DND-41 (cell line): ENCODE results near the gene GPATCH2.

Experiments used
- ATAC-seq: fragments of 200-7000 bp; cut with Tn5 transposase; 3 replicates; pipeline ENCODE4 v1.9.1; 2021; ENCODE audit warnings: low read depth; ENCODE audit not compliant: insufficient read depth
- DNase-seq: peaks from one replicate; pipeline ENCODE4 v3.0.0-alpha.2; 2020
- H2AFZ ChIP-seq: 2 replicates; pipeline ENCODE4 v1.6.0; 2012; ENCODE audit warnings: low read depth, low read length
- H3K27ac ChIP-seq: 2 replicates; pipeline ENCODE4 v1.5.1; 2012; ENCODE audit warnings: low read length, inconsistent platforms
- H3K27me3 ChIP-seq: fragments of 200-600 bp; sonication (generic); 2 replicates; pipeline ENCODE4 v1.6.0; 2012; ENCODE audit warnings: low read length, mild to moderate bottlenecking, inconsistent platforms; ENCODE audit not compliant: insufficient read depth, poor library complexity
- H3K36me3 ChIP-seq: 2 replicates; pipeline ENCODE4 v1.5.1; 2012; ENCODE audit warnings: low read length, inconsistent platforms; ENCODE audit not compliant: insufficient read depth
- H3K4me1 ChIP-seq: 2 replicates; pipeline ENCODE4 v1.5.1; 2012; ENCODE audit warnings: mild to moderate bottlenecking, low read length; ENCODE audit not compliant: insufficient read depth
- H3K4me2 ChIP-seq: 2 replicates; pipeline ENCODE4 v1.6.0; 2012; ENCODE audit warnings: mild to moderate bottlenecking, moderate library complexity, low read length, inconsistent platforms; ENCODE audit not compliant: insufficient read depth
- H3K4me3 ChIP-seq, 2 experiments: fragments of 200-600 bp in 1 of 2; shearing (Covaris generic) in 1 of 2; 2 replicates each; pipeline ENCODE4 v1.5.1; 2012 to 2016; ENCODE audit warnings: inconsistent platforms in 2 of 2, low read length in 2 of 2, mild to moderate bottlenecking in 2 of 2, low read depth in 1 of 2, moderate library complexity in 1 of 2
- H3K79me2 ChIP-seq: 2 replicates; pipeline ENCODE4 v1.6.0; 2012; ENCODE audit warnings: low read length, inconsistent platforms; ENCODE audit not compliant: insufficient read depth
- H3K9ac ChIP-seq: 2 replicates; pipeline ENCODE4 v1.6.0; 2012; ENCODE audit warnings: low read depth, mild to moderate bottlenecking, inconsistent platforms, low read length, moderate library complexity
- H3K9me3 ChIP-seq: 2 replicates; pipeline ENCODE4 v1.5.1; 2012; ENCODE audit warnings: low read length, moderate library complexity, mild to moderate bottlenecking, inconsistent platforms; ENCODE audit not compliant: insufficient read depth, severe bottlenecking
- H4K20me1 ChIP-seq: 2 replicates; pipeline ENCODE4 v1.6.0; 2012; ENCODE audit warnings: low read length; ENCODE audit not compliant: insufficient read depth
- EZH2 ChIP-seq: IDR thresholded peaks from 3 replicates; pipeline ENCODE4 v1.6.1; 2012; ENCODE audit warnings: borderline replicate concordance, low read depth, mild to moderate bottlenecking, moderate library complexity, low read length, inconsistent platforms; ENCODE audit not compliant: severe bottlenecking
- TF ChIP-seq, protein P1 (sequence below): IDR thresholded peaks from 2 replicates; pipeline ENCODE4 v1.5.1; 2012; ENCODE audit warnings: borderline replicate concordance, low read length, moderate library complexity, mild to moderate bottlenecking; ENCODE audit not compliant: poor library complexity, severe bottlenecking; ENCODE audit errors: extremely low read depth

GPATCH2 gene

DNA sequence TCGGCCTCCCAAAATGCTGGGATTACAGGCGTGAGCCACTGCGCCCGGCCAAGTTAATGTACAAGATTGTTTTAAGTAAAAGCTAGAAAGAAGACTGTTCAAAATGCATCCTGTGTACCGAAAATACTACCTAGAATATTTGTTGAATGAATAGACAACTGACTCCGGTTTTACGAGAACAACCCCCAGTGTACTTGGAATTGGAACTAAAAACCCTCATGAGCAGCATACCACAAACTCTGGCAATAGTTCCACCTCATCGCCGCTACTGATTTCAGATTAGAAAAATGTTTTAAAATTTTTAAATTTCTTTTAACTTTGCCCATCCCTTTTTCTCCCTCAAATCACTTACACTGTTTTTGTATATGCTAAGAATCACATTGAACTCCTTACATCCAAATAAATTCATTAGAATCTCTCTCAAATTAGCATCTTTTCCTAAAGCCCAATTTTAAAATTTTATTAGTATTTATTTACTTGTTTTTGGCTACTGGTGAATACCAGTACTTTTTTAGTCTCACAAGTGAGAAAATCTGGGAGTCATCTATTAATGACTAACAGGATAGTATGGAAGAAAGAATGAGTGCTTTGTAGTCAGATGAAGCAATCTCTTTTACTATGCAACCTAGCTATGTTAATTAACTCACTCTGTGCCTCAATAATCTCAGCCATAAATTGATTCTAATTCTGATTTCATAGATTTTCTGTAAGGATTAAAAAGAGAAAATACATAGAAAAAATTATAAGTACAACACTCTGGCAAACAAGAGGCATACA is 95.1 kb downstream of the GPATCH2 start:
- no peaks in the 10 kb centered on the region for H3K4me1 ChIP-seq
- H3K9ac ChIP-seq, result no peak overlapping the region
- DNase-seq (no peak), ATAC-seq (no peak)
- no peaks in the 10 kb centered on the region for H3K79me2 ChIP-seq
- no peaks in the 10 kb centered on the region for H3K9me3 ChIP-seq
- H4K20me1 ChIP-seq, result no peaks in the 10 kb centered on the region
- no peak overlapping the region for H3K4me2 ChIP-seq
- no peak overlapping the region for H2AFZ ChIP-seq
- TF ChIP-seq, protein P1, sequence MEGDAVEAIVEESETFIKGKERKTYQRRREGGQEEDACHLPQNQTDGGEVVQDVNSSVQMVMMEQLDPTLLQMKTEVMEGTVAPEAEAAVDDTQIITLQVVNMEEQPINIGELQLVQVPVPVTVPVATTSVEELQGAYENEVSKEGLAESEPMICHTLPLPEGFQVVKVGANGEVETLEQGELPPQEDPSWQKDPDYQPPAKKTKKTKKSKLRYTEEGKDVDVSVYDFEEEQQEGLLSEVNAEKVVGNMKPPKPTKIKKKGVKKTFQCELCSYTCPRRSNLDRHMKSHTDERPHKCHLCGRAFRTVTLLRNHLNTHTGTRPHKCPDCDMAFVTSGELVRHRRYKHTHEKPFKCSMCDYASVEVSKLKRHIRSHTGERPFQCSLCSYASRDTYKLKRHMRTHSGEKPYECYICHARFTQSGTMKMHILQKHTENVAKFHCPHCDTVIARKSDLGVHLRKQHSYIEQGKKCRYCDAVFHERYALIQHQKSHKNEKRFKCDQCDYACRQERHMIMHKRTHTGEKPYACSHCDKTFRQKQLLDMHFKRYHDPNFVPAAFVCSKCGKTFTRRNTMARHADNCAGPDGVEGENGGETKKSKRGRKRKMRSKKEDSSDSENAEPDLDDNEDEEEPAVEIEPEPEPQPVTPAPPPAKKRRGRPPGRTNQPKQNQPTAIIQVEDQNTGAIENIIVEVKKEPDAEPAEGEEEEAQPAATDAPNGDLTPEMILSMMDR, result no peak
- no peak for TF ChIP-seq EZH2
- H3K27ac ChIP-seq, result no peak overlapping the region
- H3K27me3 ChIP-seq, result no peaks in the 10 kb centered on the region
- no peaks in the 10 kb centered on the region for H3K36me3 ChIP-seq
- H3K4me3 ChIP-seq, result no peak overlapping the region

DNA sequence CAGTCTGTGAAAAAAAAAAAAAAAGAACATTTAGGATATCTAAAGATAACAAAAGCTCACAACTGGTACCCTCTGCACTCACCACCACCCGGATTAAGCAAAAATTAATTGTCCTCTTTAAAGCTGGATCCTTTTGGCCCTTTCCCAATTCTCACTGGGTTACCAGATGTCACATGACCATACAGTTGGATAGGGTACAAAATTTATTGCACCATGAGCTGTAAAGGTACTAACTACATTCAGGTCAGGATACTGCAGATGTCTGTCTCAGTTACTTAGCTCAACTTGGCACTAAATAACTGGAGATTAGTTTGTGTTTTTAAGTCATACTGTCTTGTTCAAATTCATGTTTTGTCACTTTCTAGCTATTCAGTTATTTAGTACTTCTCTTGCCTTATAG is 96.3 kb downstream of the GPATCH2 start:
- H3K9ac ChIP-seq, result no peak overlapping the region
- H3K79me2 ChIP-seq, result no peaks in the 10 kb centered on the region
- H4K20me1 ChIP-seq, result no peaks in the 10 kb centered on the region
- no peak overlapping the region for H3K27ac ChIP-seq
- H3K4me2 ChIP-seq, result no peak overlapping the region
- no peaks in the 10 kb centered on the region for H3K9me3 ChIP-seq
- no peak overlapping the region for H3K4me3 ChIP-seq
- H3K4me1 ChIP-seq, result no peaks in the 10 kb centered on the region
- ATAC-seq (no peak), DNase-seq (no peak)
- TF ChIP-seq EZH2, result no peak
- TF ChIP-seq, protein P1, result no peak
- no peaks in the 10 kb centered on the region for H3K36me3 ChIP-seq
- H2AFZ ChIP-seq, result no peak overlapping the region
- no peaks in the 10 kb centered on the region for H3K27me3 ChIP-seq

DNA sequence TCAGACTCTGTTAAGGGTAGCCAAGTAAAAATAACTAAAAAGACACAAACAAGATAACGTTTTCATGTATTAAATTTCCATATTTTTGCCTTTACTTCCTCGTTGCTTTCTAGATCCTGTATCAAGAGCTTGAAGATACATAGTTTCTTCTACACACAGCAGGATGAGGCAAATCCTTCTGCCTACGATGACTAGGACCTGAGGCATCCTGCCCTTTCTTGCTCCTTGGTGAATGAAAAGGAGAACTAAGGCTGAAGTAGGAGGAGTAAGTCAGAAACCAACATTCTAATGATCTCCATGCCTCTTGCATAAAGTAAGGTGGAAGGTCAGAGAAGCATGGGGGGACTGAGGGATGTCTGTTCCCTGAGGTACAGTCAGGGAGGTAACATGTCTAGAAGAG is 102.6 kb downstream of the GPATCH2 start:
- no peaks in the 10 kb centered on the region for H3K27me3 ChIP-seq
- H3K4me1 ChIP-seq, result no peaks in the 10 kb centered on the region
- no peaks in the 10 kb centered on the region for H3K36me3 ChIP-seq
- no peak for DNase-seq
- ATAC-seq, result no peak
- TF ChIP-seq EZH2, result no peak
- TF ChIP-seq, protein P1, result no peak
- no peaks in the 10 kb centered on the region for H3K79me2 ChIP-seq
- H3K4me2 ChIP-seq, result no peak overlapping the region
- H2AFZ ChIP-seq, result no peak overlapping the region
- H3K27ac ChIP-seq, result no peak overlapping the region
- no peaks in the 10 kb centered on the region for H4K20me1 ChIP-seq
- H3K9ac ChIP-seq, result no peak overlapping the region
- no peak overlapping the region for H3K4me3 ChIP-seq
- no peaks in the 10 kb centered on the region for H3K9me3 ChIP-seq

DNA sequence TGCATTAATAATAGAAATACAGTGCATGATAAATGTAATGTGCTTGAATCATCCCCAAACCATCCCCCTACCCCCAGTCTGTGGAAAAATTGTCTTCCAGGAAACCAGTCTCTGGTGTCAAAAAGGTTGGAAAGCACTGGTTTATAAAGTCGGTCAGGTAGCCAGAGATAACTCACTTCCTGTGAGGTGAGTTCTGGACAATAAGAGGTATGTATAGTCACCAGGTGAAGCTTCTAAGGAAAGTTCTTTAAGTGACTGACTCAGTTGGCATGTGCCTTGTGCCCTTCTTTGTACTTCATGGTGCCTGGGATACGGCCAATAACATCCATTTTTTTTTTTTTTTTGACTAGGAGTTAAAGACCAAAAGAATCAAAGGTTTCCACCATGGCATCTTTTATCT is 103.7 kb downstream of the GPATCH2 start:
- Histone ChIP-seq H3K9me3 (no peaks in the 10 kb centered on the region), H3K9ac (no peak overlapping the region), H3K36me3 (no peaks in the 10 kb centered on the region), H3K4me1 (no peaks in the 10 kb centered on the region), H3K27ac (no peak overlapping the region), H3K4me2 (no peak overlapping the region), H4K20me1 (no peaks in the 10 kb centered on the region), H3K4me3 (no peak overlapping the region), H3K79me2 (no peaks in the 10 kb centered on the region), H2AFZ (no peak overlapping the region), H3K27me3 (no peaks in the 10 kb centered on the region)
- ATAC-seq (no peak), DNase-seq (no peak)
- TF ChIP-seq, protein P1, result no peak
- TF ChIP-seq EZH2, result no peak
